Measurements from ENCODE around the gene RPL7A. TPM values are rescaled to one million over a fixed set of nuclear protein-coding genes. Genes with fewer than 3 reads are reported as not detected.
"Not testable (repeated sequence)": the region's sequence is repeated elsewhere in the genome, so short reads cannot be mapped to it uniquely, and the experiment has no call there.

The RPL7A gene
- total RNA-seq, 2 donors from 2014 or later, result 1,478 to 1,480 TPM

- Histone ChIP-seq H3K27ac (no peak overlapping the region), H3K27me3 (no peaks in the 10 kb centered on the region), H3K4me3 (no peak overlapping the region), H3K36me3 (replicated peaks in 1 of 2; ENCODE audit: insufficient read depth in 1 of 2, low read depth in 2 of 2) (peaks cover 24 to 27% of the 10 kb centered on the region in 2 donors), H3K9me3 (no peaks in the 10 kb centered on the region), H3K4me1 (peaks cover 28% of the 10 kb centered on the region)
- intact Hi-C loops (cut with DNase I), result loop anchor here (10.0 kb wide), 2 partner anchors 152 to 298 kb away; partner anchors contain the start of gene GTF3C5
- DNase-seq (peak in 1 of 4 donors; percentile 6), ATAC-seq (no peak)
- TF ChIP-seq POLR2A (IDR thresholded peaks at IDR 0.05), result no peak
- no peak for TF ChIP-seq CTCF (IDR thresholded peaks at IDR 0.05)
- WGBS, 2 donors, result 88 to 90% methylated on average over 18 of the region's 20 CpGs
Measured at GRCh38 chr9:133332381-133332730, 15.7 kb upstream of the RPL7A start.

- intact Hi-C loops (cut with DNase I), result loop anchor here (10.0 kb wide), 2 partner anchors 152 to 298 kb away; partner anchors contain the start of gene GTF3C5
- Histone ChIP-seq H3K36me3 (replicated peaks in 1 of 2; ENCODE audit: insufficient read depth in 1 of 2, low read depth in 2 of 2) (peaks cover 24 to 27% of the 10 kb centered on the region in 2 donors), H3K27ac (no peak overlapping the region), H3K4me1 (peaks cover 28% of the 10 kb centered on the region), H3K4me3 (no peak overlapping the region), H3K27me3 (no peaks in the 10 kb centered on the region), H3K9me3 (no peaks in the 10 kb centered on the region)
- TF ChIP-seq POLR2A (IDR thresholded peaks at IDR 0.05), result no peak
- TF ChIP-seq CTCF (IDR thresholded peaks at IDR 0.05), result no peak
- DNase-seq, result no peak
- no peak for ATAC-seq
- 88 to 93% methylated on average over 11 of the region's 11 CpGs for WGBS, 2 donors
Measured at GRCh38 chr9:133333011-133333410, 15.0 kb upstream of the RPL7A start.

GRCh38 chr9:133333566-133333965, 14.5 kb upstream of the RPL7A start:
- H3K9me3 ChIP-seq, result no peaks in the 10 kb centered on the region
- no peaks in the 10 kb centered on the region for H3K27me3 ChIP-seq
- DNase-seq, result peak in 1 of 4 donors; percentile 8
- H3K27ac ChIP-seq, result no peak overlapping the region
- no peak for ATAC-seq
- WGBS, 2 donors, result 69 to 91% methylated on average over 2 to 10 of the region's 10 CpGs
- H3K4me1 ChIP-seq, result peaks cover 28% of the 10 kb centered on the region
- no peak overlapping the region for H3K4me3 ChIP-seq
- TF ChIP-seq CTCF (IDR thresholded peaks at IDR 0.05) (no peak), POLR2A (IDR thresholded peaks at IDR 0.05) (no peak)
- intact Hi-C loops (cut with DNase I), result loop anchor here (10.0 kb wide), 2 partner anchors 151 to 299 kb away; partner anchors contain the start of gene GTF3C5
- peaks cover 24 to 27% of the 10 kb centered on the region in 2 donors for H3K36me3 ChIP-seq (replicated peaks in 1 of 2; ENCODE audit: insufficient read depth in 1 of 2, low read depth in 2 of 2)

DNA sequence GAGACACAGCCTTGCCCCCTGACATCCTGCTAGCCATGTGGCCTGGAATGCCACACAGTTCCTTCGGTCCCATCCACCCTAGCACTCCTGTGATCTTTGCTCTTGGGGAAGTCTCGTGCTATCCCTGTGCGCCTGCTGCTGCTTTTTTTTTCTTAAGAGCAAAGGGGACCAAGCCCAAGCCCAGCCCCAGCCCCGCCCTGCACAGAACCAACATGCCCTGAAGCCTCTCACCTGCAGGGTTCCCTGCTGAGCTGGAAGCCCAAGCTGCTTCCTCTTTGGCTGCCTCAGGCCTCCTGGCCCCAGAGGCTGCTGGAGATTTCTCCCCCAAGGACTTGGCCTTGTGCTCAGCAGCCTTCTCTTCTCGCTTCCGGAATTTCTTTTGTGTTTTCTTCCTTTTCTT, 13.9 kb upstream of the RPL7A start:
- peaks cover 27% of the 10 kb centered on the region for H3K4me1 ChIP-seq
- ATAC-seq (no peak), DNase-seq (peak in 1 of 4 donors; percentile 4)
- no peaks in the 10 kb centered on the region for H3K27me3 ChIP-seq
- H3K4me3 ChIP-seq, result no peak overlapping the region
- no peak overlapping the region for H3K27ac ChIP-seq
- 82 to 95% methylated on average over 6 of the region's 6 CpGs for WGBS, 2 donors
- intact Hi-C loops (cut with DNase I), result loop anchor here (10.0 kb wide), 2 partner anchors 151 to 299 kb away; partner anchors contain the start of gene GTF3C5
- no peaks in the 10 kb centered on the region for H3K9me3 ChIP-seq
- peaks cover 24 to 27% of the 10 kb centered on the region in 2 donors for H3K36me3 ChIP-seq (replicated peaks in 1 of 2; ENCODE audit: insufficient read depth in 1 of 2, low read depth in 2 of 2)
- TF ChIP-seq CTCF (IDR thresholded peaks at IDR 0.05) (no peak), POLR2A (IDR thresholded peaks at IDR 0.05) (no peak)

DNA sequence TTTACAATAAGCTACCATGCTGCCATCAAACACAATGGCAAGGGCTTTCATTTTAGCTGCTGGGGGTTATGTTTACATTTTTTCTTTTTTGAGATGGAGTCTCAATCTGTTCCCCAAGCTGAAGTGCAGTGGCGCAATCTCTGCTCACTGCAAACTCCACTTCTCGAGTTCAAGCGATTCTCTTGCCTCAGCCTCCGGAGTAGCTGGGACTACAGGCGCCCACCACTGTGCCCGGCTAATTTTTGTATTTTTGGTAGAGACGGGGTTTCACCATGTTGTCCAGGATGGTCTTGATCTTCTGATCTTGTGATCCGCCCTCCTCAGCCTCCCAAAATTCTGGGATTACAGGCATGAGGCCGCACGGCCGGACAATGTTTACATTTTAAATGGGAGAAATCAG, 13.1 kb upstream of the RPL7A start:
- not testable (repeated sequence) for ATAC-seq, H3K9me3 ChIP-seq, H3K27ac ChIP-seq, H3K27me3 ChIP-seq
- peaks cover 24% of the 10 kb centered on the region for H3K4me1 ChIP-seq
- DNase-seq, result peak in 1 of 4 donors; percentile 1
- H3K4me3 ChIP-seq, result peak overlapping the region; percentile 91 to 99
- intact Hi-C loops (cut with DNase I), result loop anchor here (10.0 kb wide), 2 partner anchors 150 to 300 kb away; partner anchors contain the start of gene GTF3C5
- 70 to 71% methylated on average over 11 of the region's 11 CpGs for WGBS, 2 donors
- H3K36me3 ChIP-seq (replicated peaks in 1 of 2; ENCODE audit: insufficient read depth in 1 of 2, low read depth in 2 of 2), result peaks cover 24 to 27% of the 10 kb centered on the region in 2 donors
